Measurements from ENCODE around the gene NOTCH3. TPM values are rescaled to one million over a fixed set of nuclear protein-coding genes. Genes with fewer than 3 reads are reported as not detected.

NOTCH3 gene
- total RNA-seq, 1 experiment from 2014 or later: 153 TPM

GRCh38 chr19:15248106-15248505, 47.3 kb upstream of the NOTCH3 start:
- H3K27me3 Mint-ChIP-seq (ENCODE audit: low read depth): no peaks in the 10 kb centered on the region
- no peak overlapping the region for H3K4me3 Mint-ChIP-seq
- peaks cover 10% of the 10 kb centered on the region for H3K4me1 Mint-ChIP-seq
- peaks cover 46% of the 10 kb centered on the region for H3K36me3 Mint-ChIP-seq
- no peaks in the 10 kb centered on the region for H3K9me3 Mint-ChIP-seq
- peak overlapping the region; percentile 49; the same call in 1 of the 2 replicates for H3K27ac Mint-ChIP-seq
- CTCF ChIA-PET: interaction anchor here (0.6 kb wide), 1 partner anchor 11 kb away, joined by 3 read pairs; no protein-coding TSS in a partner anchor
- no peak for ATAC-seq
- POLR2A ChIA-PET: no interaction called here
- no peak for DNase-seq (ENCODE audit: low spot score)
- TF ChIP-seq SMAD4 (CRISPR knock-in tag; IDR thresholded peaks at IDR 0.05) (no peak), NR1H2 (CRISPR knock-in tag; IDR thresholded peaks at IDR 0.05) (no peak), KAT7 (CRISPR knock-in tag; IDR thresholded peaks at IDR 0.05; ENCODE audit: borderline replicate concordance) (no peak), CTCF (IDR thresholded peaks at IDR 0.05) (no peak), ATF2 (CRISPR knock-in tag; IDR thresholded peaks at IDR 0.05; ENCODE audit: borderline replicate concordance, low read depth) (no peak), ZBTB43 (CRISPR knock-in tag; IDR thresholded peaks at IDR 0.05) (no peak)

GRCh38 chr19:15247107-15248014, 46.6 kb upstream of the NOTCH3 start:
- POLR2A ChIA-PET: no interaction called here
- no peak overlapping the region for H3K27ac Mint-ChIP-seq

More at GRCh38 chr19:15247107-15248014, 46.6 kb upstream of the NOTCH3 start:
- Mint-ChIP-seq H3K36me3 (peaks cover 41% of the 10 kb centered on the region), H3K9me3 (no peaks in the 10 kb centered on the region), H3K4me1 (peaks cover 6% of the 10 kb centered on the region), H3K27me3 (ENCODE audit: low read depth) (no peaks in the 10 kb centered on the region), H3K4me3 (no peak overlapping the region)
- CTCF ChIA-PET: no interaction called here
- ATAC-seq (no peak), DNase-seq (ENCODE audit: low spot score) (no peak)
- TF ChIP-seq PREB (CRISPR knock-in tag; IDR thresholded peaks at IDR 0.05; ENCODE audit: borderline replicate concordance): no peak
- TF ChIP-seq TEAD4 (CRISPR knock-in tag; IDR thresholded peaks at IDR 0.05): no peak
- no peak for TF ChIP-seq AFF4 (CRISPR knock-in tag; IDR thresholded peaks at IDR 0.05; ENCODE audit: borderline replicate concordance)

Measured in WTC11 (cell line).